DOHH2 (cell line): ENCODE measurements around the gene PLEKHG4B.

Experiments
- H3F3A ChIP-seq: fragments of 200-600 bp; sonication (generic), shearing (Covaris generic); 2 replicates; pipeline ENCODE4 v1.6.0; 2016; ENCODE audit warnings: antibody characterized with exemption, mild to moderate bottlenecking; ENCODE audit not compliant: control insufficient read depth, insufficient read depth
- H3K27ac ChIP-seq: fragments of 200-600 bp; sonication (generic); 2 replicates; pipeline ENCODE4 v1.5.1; 2014; ENCODE audit warnings: low read depth, mild to moderate bottlenecking, low read length, moderate library complexity
- H3K27me3 ChIP-seq: fragments of 200-600 bp; sonication (generic); 2 replicates; pipeline ENCODE4 v1.6.1; 2014; ENCODE audit warnings: mild to moderate bottlenecking, low read length, mixed read lengths; ENCODE audit not compliant: control insufficient read depth
- H3K36me3 ChIP-seq: fragments of 200-600 bp; sonication (generic); 2 replicates; pipeline ENCODE4 v1.6.1; 2014; ENCODE audit warnings: mild to moderate bottlenecking, low read length, moderate library complexity, mixed read lengths; ENCODE audit not compliant: control insufficient read depth
- H3K4me1 ChIP-seq: fragments of 200-600 bp; sonication (generic); 2 replicates; pipeline ENCODE4 v1.6.1; 2014; ENCODE audit warnings: mild to moderate bottlenecking, low read length, mixed read lengths; ENCODE audit not compliant: control insufficient read depth
- H3K4me2 ChIP-seq: fragments of 200-600 bp; sonication (generic); 2 replicates; pipeline ENCODE4 v1.6.0; 2014; ENCODE audit warnings: mild to moderate bottlenecking, low read length, moderate library complexity
- H3K4me3 ChIP-seq: fragments of 200-600 bp; sonication (generic); 2 replicates; pipeline ENCODE4 v1.5.1; 2014; ENCODE audit warnings: mild to moderate bottlenecking, low read length, mixed read lengths
- H3K79me2 ChIP-seq: fragments of 200-600 bp; sonication (generic); 2 replicates; pipeline ENCODE4 v1.6.1; 2014; ENCODE audit warnings: mild to moderate bottlenecking, low read length, mixed read lengths; ENCODE audit not compliant: control insufficient read depth
- H3K9me2 ChIP-seq: fragments of 200-600 bp; sonication (generic); replicated peaks from 2 replicates; pipeline ENCODE4 v1.6.1; 2014; ENCODE audit warnings: mild to moderate bottlenecking, low read length, mixed read lengths; ENCODE audit not compliant: control insufficient read depth
- H3K9me3 ChIP-seq: fragments of 200-600 bp; sonication (generic); 2 replicates; pipeline ENCODE4 v1.6.1; 2014; ENCODE audit warnings: antibody characterized with exemption, low read length, mixed read lengths; ENCODE audit not compliant: control insufficient read depth, insufficient read depth
- H4K20me1 ChIP-seq: fragments of 200-600 bp; sonication (generic); 2 replicates; pipeline ENCODE4 v1.6.0; 2014; ENCODE audit warnings: low read depth, mild to moderate bottlenecking, antibody characterized with exemption, low read length, moderate library complexity; ENCODE audit not compliant: control insufficient read depth, insufficient read depth
- EZH2phosphoT487 ChIP-seq: fragments of 200-600 bp; sonication (generic); IDR thresholded peaks from 2 replicates; pipeline ENCODE4 v1.6.1; 2017; ENCODE audit warnings: borderline replicate concordance, mild to moderate bottlenecking, antibody characterized with exemption, low read length, moderate library complexity, mixed read lengths
- TF ChIP-seq, protein P1 (sequence below): fragments of 200-600 bp; sonication (generic); IDR thresholded peaks from one replicate; pipeline ENCODE4 v1.5.1; 2014; ENCODE audit warnings: antibody characterized with exemption, mild to moderate bottlenecking, low read depth, low read length; ENCODE audit not compliant: poor library complexity, severe bottlenecking

The PLEKHG4B gene

DNA sequence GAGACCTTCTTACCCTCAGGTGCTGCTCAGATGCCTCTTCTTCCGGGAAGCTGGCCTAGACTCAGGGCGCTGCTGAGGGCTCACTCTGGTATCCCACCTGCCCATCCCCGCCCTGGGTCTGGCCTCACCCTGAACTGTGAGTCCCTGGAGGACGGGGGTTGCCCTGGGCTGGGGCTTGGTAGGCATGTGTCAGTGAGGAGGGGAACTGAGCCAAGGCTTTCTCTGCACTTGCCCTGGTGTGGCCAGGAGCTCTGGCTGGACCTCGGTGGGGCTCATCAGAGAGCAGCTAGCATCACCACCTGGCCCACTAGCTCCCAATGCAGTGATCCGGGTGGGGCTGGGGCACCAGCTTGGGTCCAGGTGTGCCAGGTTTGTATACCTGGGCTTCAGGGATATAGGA, 15.6 kb downstream of the PLEKHG4B start:
- Histone ChIP-seq H3K4me3 (no peak overlapping the region), H3K27ac (no peak overlapping the region), H3K4me1 (no peaks in the 10 kb centered on the region), H3K36me3 (no peaks in the 10 kb centered on the region), H3K9me2 (no peaks in the 10 kb centered on the region), H3K79me2 (no peaks in the 10 kb centered on the region), H3K9me3 (no peaks in the 10 kb centered on the region), H3K27me3 (peaks cover 12% of the 10 kb centered on the region), H4K20me1 (no peaks in the 10 kb centered on the region), H3K4me2 (no peak overlapping the region), H3F3A (no peaks in the 10 kb centered on the region)
- no peak for TF ChIP-seq EZH2phosphoT487
- TF ChIP-seq, protein P1, sequence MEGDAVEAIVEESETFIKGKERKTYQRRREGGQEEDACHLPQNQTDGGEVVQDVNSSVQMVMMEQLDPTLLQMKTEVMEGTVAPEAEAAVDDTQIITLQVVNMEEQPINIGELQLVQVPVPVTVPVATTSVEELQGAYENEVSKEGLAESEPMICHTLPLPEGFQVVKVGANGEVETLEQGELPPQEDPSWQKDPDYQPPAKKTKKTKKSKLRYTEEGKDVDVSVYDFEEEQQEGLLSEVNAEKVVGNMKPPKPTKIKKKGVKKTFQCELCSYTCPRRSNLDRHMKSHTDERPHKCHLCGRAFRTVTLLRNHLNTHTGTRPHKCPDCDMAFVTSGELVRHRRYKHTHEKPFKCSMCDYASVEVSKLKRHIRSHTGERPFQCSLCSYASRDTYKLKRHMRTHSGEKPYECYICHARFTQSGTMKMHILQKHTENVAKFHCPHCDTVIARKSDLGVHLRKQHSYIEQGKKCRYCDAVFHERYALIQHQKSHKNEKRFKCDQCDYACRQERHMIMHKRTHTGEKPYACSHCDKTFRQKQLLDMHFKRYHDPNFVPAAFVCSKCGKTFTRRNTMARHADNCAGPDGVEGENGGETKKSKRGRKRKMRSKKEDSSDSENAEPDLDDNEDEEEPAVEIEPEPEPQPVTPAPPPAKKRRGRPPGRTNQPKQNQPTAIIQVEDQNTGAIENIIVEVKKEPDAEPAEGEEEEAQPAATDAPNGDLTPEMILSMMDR: no peak

DNA sequence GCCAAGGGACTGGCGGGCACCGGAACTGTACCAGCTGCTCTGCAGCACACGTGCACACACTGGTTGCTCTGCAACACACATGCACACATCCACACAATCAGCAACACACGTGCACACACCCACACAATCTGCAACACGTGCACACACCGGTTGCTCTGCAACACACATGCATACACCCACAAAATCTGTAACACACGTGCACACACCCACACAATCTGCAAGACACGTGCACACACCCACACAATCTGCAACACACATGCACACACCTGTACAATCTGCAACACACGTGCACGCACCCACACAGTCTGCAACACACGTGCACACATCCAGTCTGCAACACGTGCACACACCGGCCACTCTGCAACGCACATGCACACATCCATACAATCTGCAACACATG, 17.9 kb downstream of the PLEKHG4B start:
- Histone ChIP-seq H3F3A (no peaks in the 10 kb centered on the region), H3K27ac (no peak overlapping the region), H3K4me1 (no peaks in the 10 kb centered on the region), H3K4me3 (no peak overlapping the region), H4K20me1 (no peaks in the 10 kb centered on the region), H3K9me3 (no peaks in the 10 kb centered on the region), H3K4me2 (no peak overlapping the region), H3K9me2 (no peaks in the 10 kb centered on the region), H3K79me2 (no peaks in the 10 kb centered on the region), H3K36me3 (no peaks in the 10 kb centered on the region), H3K27me3 (peaks cover 2% of the 10 kb centered on the region; the same call in 1 of the 2 replicates)
- no peak for TF ChIP-seq EZH2phosphoT487
- TF ChIP-seq, protein P1: no peak

DNA sequence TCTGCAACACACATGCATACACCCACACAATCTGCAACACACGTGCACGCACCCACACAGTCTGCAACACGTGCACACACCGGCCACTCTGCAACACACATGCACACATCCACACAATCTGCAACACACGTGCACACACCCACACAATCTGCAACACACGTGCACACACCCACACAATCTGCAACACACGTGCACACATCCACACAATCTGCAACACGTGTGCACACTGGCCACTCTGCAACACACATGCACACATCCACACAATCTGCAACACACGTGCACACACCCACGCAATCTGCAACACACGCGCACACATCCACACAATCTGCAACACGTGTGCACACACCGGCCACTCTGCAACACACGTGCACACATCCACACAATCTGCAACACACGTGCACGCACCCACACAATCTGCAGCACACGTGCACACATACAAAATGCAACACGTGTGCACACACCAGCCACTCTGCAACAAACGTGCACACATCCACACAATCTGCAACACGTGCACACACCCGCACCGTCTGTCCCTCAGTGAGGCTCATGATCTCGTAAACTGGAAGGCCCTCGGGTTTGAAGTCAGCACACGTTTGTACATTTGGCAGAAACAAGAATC, 18.4 kb downstream of the PLEKHG4B start:
- Histone ChIP-seq H3K4me2 (no peak overlapping the region), H3K79me2 (no peaks in the 10 kb centered on the region), H3K4me3 (no peak overlapping the region), H3K4me1 (no peaks in the 10 kb centered on the region), H3K9me2 (no peaks in the 10 kb centered on the region), H3F3A (no peaks in the 10 kb centered on the region), H3K27me3 (no peaks in the 10 kb centered on the region), H3K27ac (no peak overlapping the region), H4K20me1 (no peaks in the 10 kb centered on the region), H3K9me3 (no peaks in the 10 kb centered on the region), H3K36me3 (no peaks in the 10 kb centered on the region)
- TF ChIP-seq, protein P1: no peak
- TF ChIP-seq EZH2phosphoT487: no peak
